ENCODE results near the gene GFER. TPM values are rescaled to one million over a fixed set of nuclear protein-coding genes. Genes with fewer than 3 reads are reported as not detected.
A peak's percentile ranks its signal among the peaks of the same experiment; 100 is the strongest.

GFER gene
- total and polyA plus RNA-seq, 9 of the 15 experiments (the other 6 are each of a cell fraction or from before 2014, with no cell fraction given) = 4.3 to 53.7 (median 19.8) TPM

DNA sequence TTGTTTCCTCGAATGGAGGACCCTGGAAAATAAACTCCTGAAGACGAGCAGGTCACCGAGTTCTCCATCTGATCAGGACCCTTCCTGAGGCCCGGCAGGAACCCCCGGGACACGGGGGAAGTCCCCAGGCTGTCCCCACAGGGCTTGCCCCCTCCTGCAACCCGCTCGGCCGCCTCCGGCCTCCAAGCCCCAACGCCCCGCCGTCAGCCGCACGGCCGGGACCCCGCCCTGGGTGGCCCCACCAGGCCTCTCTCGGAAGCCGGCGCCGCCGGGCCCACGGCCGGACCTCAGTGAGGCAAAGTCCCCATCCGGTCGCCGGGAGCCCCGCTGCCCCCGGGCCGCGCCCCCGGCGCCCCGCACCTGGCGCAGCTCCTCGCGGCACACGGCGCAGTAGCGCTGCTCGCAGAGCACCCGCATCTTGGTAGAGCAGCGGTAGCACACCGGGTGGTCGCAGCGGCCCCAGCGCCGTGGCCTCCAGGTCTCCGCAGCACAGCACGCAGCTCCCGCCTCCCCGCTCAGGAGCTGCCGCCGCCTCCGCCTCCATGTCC, 25.2 kb downstream of the GFER start (continued):
- no peak for TF ChIP-seq MYBL2 (IDR thresholded peaks at IDR 0.05; ENCODE audit: low read depth)
- TF ChIP-seq MYBL2 (CRISPR knock-in tag; IDR thresholded peaks at IDR 0.05; ENCODE audit: borderline replicate concordance) = no peak
- TF ChIP-seq CEBPB (tag; IDR thresholded peaks at IDR 0.05) = no peak
- peak; percentile 9 to 26; a peak in 2 of 4 replicates for TF ChIP-seq MAZ (CRISPR knock-in tag; conservative IDR thresholded peaks at IDR 0.05 in 1 of 2, IDR thresholded peaks at IDR 0.05 in 1 of 2)
- TF ChIP-seq, protein P1, sequence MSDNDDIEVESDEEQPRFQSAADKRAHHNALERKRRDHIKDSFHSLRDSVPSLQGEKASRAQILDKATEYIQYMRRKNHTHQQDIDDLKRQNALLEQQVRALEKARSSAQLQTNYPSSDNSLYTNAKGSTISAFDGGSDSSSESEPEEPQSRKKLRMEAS (CRISPR knock-in tag; IDR thresholded peaks at IDR 0.05) = no peak; the same call in 1 of the 2 replicates
- TF ChIP-seq, protein P2, sequence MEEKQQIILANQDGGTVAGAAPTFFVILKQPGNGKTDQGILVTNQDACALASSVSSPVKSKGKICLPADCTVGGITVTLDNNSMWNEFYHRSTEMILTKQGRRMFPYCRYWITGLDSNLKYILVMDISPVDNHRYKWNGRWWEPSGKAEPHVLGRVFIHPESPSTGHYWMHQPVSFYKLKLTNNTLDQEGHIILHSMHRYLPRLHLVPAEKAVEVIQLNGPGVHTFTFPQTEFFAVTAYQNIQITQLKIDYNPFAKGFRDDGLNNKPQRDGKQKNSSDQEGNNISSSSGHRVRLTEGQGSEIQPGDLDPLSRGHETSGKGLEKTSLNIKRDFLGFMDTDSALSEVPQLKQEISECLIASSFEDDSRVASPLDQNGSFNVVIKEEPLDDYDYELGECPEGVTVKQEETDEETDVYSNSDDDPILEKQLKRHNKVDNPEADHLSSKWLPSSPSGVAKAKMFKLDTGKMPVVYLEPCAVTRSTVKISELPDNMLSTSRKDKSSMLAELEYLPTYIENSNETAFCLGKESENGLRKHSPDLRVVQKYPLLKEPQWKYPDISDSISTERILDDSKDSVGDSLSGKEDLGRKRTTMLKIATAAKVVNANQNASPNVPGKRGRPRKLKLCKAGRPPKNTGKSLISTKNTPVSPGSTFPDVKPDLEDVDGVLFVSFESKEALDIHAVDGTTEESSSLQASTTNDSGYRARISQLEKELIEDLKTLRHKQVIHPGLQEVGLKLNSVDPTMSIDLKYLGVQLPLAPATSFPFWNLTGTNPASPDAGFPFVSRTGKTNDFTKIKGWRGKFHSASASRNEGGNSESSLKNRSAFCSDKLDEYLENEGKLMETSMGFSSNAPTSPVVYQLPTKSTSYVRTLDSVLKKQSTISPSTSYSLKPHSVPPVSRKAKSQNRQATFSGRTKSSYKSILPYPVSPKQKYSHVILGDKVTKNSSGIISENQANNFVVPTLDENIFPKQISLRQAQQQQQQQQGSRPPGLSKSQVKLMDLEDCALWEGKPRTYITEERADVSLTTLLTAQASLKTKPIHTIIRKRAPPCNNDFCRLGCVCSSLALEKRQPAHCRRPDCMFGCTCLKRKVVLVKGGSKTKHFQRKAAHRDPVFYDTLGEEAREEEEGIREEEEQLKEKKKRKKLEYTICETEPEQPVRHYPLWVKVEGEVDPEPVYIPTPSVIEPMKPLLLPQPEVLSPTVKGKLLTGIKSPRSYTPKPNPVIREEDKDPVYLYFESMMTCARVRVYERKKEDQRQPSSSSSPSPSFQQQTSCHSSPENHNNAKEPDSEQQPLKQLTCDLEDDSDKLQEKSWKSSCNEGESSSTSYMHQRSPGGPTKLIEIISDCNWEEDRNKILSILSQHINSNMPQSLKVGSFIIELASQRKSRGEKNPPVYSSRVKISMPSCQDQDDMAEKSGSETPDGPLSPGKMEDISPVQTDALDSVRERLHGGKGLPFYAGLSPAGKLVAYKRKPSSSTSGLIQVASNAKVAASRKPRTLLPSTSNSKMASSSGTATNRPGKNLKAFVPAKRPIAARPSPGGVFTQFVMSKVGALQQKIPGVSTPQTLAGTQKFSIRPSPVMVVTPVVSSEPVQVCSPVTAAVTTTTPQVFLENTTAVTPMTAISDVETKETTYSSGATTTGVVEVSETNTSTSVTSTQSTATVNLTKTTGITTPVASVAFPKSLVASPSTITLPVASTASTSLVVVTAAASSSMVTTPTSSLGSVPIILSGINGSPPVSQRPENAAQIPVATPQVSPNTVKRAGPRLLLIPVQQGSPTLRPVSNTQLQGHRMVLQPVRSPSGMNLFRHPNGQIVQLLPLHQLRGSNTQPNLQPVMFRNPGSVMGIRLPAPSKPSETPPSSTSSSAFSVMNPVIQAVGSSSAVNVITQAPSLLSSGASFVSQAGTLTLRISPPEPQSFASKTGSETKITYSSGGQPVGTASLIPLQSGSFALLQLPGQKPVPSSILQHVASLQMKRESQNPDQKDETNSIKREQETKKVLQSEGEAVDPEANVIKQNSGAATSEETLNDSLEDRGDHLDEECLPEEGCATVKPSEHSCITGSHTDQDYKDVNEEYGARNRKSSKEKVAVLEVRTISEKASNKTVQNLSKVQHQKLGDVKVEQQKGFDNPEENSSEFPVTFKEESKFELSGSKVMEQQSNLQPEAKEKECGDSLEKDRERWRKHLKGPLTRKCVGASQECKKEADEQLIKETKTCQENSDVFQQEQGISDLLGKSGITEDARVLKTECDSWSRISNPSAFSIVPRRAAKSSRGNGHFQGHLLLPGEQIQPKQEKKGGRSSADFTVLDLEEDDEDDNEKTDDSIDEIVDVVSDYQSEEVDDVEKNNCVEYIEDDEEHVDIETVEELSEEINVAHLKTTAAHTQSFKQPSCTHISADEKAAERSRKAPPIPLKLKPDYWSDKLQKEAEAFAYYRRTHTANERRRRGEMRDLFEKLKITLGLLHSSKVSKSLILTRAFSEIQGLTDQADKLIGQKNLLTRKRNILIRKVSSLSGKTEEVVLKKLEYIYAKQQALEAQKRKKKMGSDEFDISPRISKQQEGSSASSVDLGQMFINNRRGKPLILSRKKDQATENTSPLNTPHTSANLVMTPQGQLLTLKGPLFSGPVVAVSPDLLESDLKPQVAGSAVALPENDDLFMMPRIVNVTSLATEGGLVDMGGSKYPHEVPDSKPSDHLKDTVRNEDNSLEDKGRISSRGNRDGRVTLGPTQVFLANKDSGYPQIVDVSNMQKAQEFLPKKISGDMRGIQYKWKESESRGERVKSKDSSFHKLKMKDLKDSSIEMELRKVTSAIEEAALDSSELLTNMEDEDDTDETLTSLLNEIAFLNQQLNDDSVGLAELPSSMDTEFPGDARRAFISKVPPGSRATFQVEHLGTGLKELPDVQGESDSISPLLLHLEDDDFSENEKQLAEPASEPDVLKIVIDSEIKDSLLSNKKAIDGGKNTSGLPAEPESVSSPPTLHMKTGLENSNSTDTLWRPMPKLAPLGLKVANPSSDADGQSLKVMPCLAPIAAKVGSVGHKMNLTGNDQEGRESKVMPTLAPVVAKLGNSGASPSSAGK (IDR thresholded peaks at IDR 0.05) = no peak; the same call in 1 of the 2 replicates
- TF ChIP-seq, protein P3, sequence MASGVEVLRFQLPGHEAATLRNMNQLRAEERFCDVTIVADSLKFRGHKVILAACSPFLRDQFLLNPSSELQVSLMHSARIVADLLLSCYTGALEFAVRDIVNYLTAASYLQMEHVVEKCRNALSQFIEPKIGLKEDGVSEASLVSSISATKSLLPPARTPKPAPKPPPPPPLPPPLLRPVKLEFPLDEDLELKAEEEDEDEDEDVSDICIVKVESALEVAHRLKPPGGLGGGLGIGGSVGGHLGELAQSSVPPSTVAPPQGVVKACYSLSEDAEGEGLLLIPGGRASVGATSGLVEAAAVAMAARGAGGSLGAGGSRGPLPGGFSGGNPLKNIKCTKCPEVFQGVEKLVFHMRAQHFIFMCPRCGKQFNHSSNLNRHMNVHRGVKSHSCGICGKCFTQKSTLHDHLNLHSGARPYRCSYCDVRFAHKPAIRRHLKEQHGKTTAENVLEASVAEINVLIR (CRISPR knock-in tag; IDR thresholded peaks at IDR 0.05) = no peak
- TF ChIP-seq HDAC6 (IDR thresholded peaks at IDR 0.05; ENCODE audit: low read depth, low read length) = no peak
- no peak for TF ChIP-seq MCM2 (IDR thresholded peaks at IDR 0.05; ENCODE audit: low read depth)
- TF ChIP-seq FOXK1 (CRISPR knock-in tag; IDR thresholded peaks at IDR 0.05; ENCODE audit: borderline replicate concordance) = no peak
- TF ChIP-seq, protein P4, sequence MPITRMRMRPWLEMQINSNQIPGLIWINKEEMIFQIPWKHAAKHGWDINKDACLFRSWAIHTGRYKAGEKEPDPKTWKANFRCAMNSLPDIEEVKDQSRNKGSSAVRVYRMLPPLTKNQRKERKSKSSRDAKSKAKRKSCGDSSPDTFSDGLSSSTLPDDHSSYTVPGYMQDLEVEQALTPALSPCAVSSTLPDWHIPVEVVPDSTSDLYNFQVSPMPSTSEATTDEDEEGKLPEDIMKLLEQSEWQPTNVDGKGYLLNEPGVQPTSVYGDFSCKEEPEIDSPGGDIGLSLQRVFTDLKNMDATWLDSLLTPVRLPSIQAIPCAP (CRISPR knock-in tag; IDR thresholded peaks at IDR 0.05; ENCODE audit: borderline replicate concordance) = 0 out of 2 replicates have a peak, but pooled peaks have one; percentile 57
